ENCODE data around the gene EEF1A2. TPM values are rescaled to one million over a fixed set of nuclear protein-coding genes. Genes with fewer than 3 reads are reported as not detected.

EEF1A2 gene
- total and polyA plus RNA-seq, 4 donors = 0.05 to 0.12 TPM; not detected in 2

DNA sequence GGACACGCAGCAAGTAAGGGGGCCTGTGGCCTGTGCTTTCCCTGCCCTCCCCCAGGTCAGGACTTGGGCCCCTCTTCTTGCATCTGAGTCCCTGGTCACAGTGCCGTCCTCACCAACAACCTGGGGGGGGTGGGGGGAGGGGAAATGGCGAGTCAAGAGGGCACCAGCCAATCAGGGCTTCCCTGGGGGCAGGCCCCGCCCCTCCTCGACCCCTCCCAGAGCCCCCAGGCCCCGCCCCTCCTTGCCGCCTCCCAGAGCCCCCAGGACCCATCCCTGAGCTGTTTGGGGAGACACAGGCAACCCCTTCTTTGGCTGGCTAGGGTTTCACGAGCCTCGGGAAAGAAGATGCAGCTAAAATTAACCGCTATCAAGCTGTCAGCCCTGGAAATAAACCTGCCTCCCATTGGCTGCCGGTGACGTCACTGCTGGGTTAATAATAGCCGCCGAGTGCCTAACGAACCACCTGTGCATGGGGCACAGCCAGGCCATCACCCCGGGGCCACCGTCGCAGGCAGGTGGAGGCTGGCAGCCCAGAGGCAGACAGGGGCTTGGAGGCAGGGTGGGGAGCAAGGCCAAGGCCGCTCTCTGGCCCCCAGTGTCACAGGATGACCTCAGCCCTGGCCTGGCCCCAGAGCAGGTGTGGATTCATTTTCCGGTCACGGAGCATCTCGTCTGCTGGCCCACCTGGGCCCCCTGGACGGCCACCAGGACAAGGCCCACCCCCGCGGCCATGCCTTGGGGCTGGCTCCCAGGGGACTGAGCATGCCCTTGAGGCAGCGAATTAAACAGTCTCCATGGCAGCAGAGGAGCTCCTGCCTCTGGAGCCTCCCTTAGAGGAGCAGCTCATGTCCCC lies 3.2 kb upstream of the EEF1A2 start:
- no peaks in the 10 kb centered on the region for H3K36me3 ChIP-seq (ENCODE audit: control insufficient read depth in 4 of 4, insufficient read depth in 3 of 4, low read depth in 1 of 4, low read length in 3 of 4)
- no peak for DNase-seq (ENCODE audit: low spot score)
- H3K27me3 ChIP-seq (ENCODE audit: control insufficient read depth in 4 of 4, insufficient read depth in 4 of 4, low read length in 3 of 4) = peaks cover 0 to 9% (median 2%) of the 10 kb centered on the region in 4 donors
- H3K9me3 ChIP-seq (ENCODE audit: control insufficient read depth in 4 of 4, low read length in 3 of 4) = peaks cover 0 to 6% (median 4%) of the 10 kb centered on the region in 4 donors
- 27% methylated on average over 26 of the region's 26 CpGs for WGBS
- TF ChIP-seq FOXA2 (IDR thresholded peaks at IDR 0.05) = no peak
- TF ChIP-seq, protein P1, sequence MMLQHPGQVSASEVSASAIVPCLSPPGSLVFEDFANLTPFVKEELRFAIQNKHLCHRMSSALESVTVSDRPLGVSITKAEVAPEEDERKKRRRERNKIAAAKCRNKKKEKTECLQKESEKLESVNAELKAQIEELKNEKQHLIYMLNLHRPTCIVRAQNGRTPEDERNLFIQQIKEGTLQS (IDR thresholded peaks at IDR 0.05) = no peak
- no peak for TF ChIP-seq RXRA (IDR thresholded peaks at IDR 0.05)
- TF ChIP-seq, protein P2, sequence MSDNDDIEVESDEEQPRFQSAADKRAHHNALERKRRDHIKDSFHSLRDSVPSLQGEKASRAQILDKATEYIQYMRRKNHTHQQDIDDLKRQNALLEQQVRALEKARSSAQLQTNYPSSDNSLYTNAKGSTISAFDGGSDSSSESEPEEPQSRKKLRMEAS (IDR thresholded peaks at IDR 0.05) = no peak
- no peak for TF ChIP-seq HNF4A (conservative IDR thresholded peaks at IDR 0.05)
- TF ChIP-seq JUND (IDR thresholded peaks at IDR 0.05) = no peak
- no peak for TF ChIP-seq FOXA1 (IDR thresholded peaks at IDR 0.05)
- H3K9ac ChIP-seq (ENCODE audit: low read depth in 1 of 2, low read length in 2 of 2) = no peak overlapping the region
- H3K4me3 ChIP-seq (ENCODE audit: low read depth in 1 of 3, low read length in 3 of 3) = no peak overlapping the region
- no peak overlapping the region for H3K27ac ChIP-seq (ENCODE audit: low read depth in 1 of 2, low read length in 2 of 2)
- H3K4me1 ChIP-seq (ENCODE audit: control insufficient read depth in 4 of 4, insufficient read depth in 4 of 4, low read length in 3 of 4) = peaks cover 0 to 6% (median 2%) of the 10 kb centered on the region in 4 donors

DNA sequence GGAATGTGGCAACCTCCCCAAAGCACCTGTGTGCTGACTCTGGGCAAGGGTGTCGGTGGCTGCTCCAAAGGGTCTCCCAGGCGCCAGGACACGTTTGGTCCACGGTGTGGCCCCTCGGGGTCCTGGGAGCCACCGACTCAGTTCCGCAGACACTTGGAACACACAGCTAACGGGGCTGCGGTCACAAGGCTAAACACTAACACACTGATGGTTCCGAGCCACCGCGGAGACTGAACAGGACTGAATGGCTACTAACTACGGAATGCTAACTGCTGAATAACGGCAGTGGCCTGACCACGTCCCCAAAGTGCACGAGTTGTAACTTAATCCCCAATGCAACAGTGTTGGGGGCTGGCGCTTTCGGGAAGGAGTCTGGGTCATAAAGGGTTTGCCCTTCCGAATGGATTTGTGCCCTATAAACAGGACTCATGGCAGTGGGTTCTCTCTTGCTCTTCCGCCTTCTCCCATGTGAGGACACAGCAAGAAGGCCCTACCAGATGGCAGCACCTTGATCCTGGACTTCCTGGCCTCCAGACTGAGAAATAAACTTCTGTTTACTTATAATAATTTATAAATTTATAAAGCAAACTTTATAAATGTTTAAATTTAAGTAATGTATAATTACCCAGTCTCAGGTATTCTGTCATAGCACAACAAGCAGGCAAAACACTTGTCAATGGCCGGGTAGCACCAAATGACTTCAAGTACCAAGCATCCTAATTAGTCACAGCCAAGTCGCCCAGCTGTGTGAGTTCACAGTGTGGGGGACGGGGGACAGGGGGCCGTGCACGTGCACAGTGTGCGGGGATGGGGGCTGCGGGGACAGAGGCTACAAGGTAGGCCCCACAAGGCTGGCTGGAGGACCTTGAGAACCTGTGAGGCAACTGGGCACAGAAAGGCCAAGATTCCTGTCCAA lies 2.3 kb upstream of the EEF1A2 start:
- Histone ChIP-seq H3K36me3 (ENCODE audit: control insufficient read depth in 4 of 4, insufficient read depth in 3 of 4, low read depth in 1 of 4, low read length in 3 of 4) (no peaks in the 10 kb centered on the region), H3K27me3 (ENCODE audit: control insufficient read depth in 4 of 4, insufficient read depth in 4 of 4, low read length in 3 of 4) (peaks cover 0 to 9% (median 2%) of the 10 kb centered on the region in 4 donors), H3K4me1 (ENCODE audit: control insufficient read depth in 4 of 4, insufficient read depth in 4 of 4, low read length in 3 of 4) (peaks cover 3 to 11% (median 6%) of the 10 kb centered on the region in 4 donors), H3K4me3 (ENCODE audit: low read depth in 1 of 3, low read length in 3 of 3) (no peak overlapping the region), H3K9ac (ENCODE audit: low read depth in 1 of 2, low read length in 2 of 2) (no peak overlapping the region), H3K9me3 (ENCODE audit: control insufficient read depth in 4 of 4, low read length in 3 of 4) (peaks cover 0 to 6% (median 4%) of the 10 kb centered on the region in 4 donors), H3K27ac (ENCODE audit: low read depth in 1 of 2, low read length in 2 of 2) (no peak overlapping the region)
- WGBS = 82% methylated on average over 27 of the region's 27 CpGs
- DNase-seq (ENCODE audit: low spot score) = no peak
- TF ChIP-seq FOXA2 (IDR thresholded peaks at IDR 0.05) (no peak), TAF1 (conservative IDR thresholded peaks at IDR 0.05) (no peak), RAD21 (IDR thresholded peaks at IDR 0.05) (no peak), JUND (IDR thresholded peaks at IDR 0.05) (no peak), RXRA (IDR thresholded peaks at IDR 0.05) (no peak), YY1 (IDR thresholded peaks at IDR 0.05) (no peak), FOXA1 (IDR thresholded peaks at IDR 0.05) (no peak), EGR1 (IDR thresholded peaks at IDR 0.05; ENCODE audit: low read depth in 2 of 2) (no peak), SP1 (IDR thresholded peaks at IDR 0.05) (no peak), HNF4G (IDR thresholded peaks at IDR 0.05) (no peak), GABPA (IDR thresholded peaks at IDR 0.05 in 1 of 2, conservative IDR thresholded peaks at IDR 0.05 in 1 of 2) (no peak)
- TF ChIP-seq, protein P3, sequence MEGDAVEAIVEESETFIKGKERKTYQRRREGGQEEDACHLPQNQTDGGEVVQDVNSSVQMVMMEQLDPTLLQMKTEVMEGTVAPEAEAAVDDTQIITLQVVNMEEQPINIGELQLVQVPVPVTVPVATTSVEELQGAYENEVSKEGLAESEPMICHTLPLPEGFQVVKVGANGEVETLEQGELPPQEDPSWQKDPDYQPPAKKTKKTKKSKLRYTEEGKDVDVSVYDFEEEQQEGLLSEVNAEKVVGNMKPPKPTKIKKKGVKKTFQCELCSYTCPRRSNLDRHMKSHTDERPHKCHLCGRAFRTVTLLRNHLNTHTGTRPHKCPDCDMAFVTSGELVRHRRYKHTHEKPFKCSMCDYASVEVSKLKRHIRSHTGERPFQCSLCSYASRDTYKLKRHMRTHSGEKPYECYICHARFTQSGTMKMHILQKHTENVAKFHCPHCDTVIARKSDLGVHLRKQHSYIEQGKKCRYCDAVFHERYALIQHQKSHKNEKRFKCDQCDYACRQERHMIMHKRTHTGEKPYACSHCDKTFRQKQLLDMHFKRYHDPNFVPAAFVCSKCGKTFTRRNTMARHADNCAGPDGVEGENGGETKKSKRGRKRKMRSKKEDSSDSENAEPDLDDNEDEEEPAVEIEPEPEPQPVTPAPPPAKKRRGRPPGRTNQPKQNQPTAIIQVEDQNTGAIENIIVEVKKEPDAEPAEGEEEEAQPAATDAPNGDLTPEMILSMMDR (IDR thresholded peaks at IDR 0.05; ENCODE audit: low read depth, low read length, missing input control) = no peak
- TF ChIP-seq, protein P4, sequence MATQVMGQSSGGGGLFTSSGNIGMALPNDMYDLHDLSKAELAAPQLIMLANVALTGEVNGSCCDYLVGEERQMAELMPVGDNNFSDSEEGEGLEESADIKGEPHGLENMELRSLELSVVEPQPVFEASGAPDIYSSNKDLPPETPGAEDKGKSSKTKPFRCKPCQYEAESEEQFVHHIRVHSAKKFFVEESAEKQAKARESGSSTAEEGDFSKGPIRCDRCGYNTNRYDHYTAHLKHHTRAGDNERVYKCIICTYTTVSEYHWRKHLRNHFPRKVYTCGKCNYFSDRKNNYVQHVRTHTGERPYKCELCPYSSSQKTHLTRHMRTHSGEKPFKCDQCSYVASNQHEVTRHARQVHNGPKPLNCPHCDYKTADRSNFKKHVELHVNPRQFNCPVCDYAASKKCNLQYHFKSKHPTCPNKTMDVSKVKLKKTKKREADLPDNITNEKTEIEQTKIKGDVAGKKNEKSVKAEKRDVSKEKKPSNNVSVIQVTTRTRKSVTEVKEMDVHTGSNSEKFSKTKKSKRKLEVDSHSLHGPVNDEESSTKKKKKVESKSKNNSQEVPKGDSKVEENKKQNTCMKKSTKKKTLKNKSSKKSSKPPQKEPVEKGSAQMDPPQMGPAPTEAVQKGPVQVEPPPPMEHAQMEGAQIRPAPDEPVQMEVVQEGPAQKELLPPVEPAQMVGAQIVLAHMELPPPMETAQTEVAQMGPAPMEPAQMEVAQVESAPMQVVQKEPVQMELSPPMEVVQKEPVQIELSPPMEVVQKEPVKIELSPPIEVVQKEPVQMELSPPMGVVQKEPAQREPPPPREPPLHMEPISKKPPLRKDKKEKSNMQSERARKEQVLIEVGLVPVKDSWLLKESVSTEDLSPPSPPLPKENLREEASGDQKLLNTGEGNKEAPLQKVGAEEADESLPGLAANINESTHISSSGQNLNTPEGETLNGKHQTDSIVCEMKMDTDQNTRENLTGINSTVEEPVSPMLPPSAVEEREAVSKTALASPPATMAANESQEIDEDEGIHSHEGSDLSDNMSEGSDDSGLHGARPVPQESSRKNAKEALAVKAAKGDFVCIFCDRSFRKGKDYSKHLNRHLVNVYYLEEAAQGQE (IDR thresholded peaks at IDR 0.05) = no peak
- TF ChIP-seq, protein P5, sequence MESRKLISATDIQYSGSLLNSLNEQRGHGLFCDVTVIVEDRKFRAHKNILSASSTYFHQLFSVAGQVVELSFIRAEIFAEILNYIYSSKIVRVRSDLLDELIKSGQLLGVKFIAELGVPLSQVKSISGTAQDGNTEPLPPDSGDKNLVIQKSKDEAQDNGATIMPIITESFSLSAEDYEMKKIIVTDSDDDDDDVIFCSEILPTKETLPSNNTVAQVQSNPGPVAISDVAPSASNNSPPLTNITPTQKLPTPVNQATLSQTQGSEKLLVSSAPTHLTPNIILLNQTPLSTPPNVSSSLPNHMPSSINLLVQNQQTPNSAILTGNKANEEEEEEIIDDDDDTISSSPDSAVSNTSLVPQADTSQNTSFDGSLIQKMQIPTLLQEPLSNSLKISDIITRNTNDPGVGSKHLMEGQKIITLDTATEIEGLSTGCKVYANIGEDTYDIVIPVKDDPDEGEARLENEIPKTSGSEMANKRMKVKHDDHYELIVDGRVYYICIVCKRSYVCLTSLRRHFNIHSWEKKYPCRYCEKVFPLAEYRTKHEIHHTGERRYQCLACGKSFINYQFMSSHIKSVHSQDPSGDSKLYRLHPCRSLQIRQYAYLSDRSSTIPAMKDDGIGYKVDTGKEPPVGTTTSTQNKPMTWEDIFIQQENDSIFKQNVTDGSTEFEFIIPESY (IDR thresholded peaks at IDR 0.05) = no peak
- TF ChIP-seq, protein P1 (IDR thresholded peaks at IDR 0.05) = no peak
- TF ChIP-seq, protein P2 (IDR thresholded peaks at IDR 0.05) = no peak
